Frontal cortex (tissue), 4 donors: ENCODE results near the gene C1QTNF3. TPM values are rescaled to one million over a fixed set of nuclear protein-coding genes. Genes with fewer than 3 reads are reported as not detected.
A peak's percentile ranks its signal among the peaks of the same experiment; 100 is the strongest.
"Not testable (repeated sequence)": the region's sequence is repeated elsewhere in the genome, so short reads cannot be mapped to it uniquely, and the experiment has no call there.

Experiments used
- DNase-seq, 2 donors: peaks; one replicate each; pipeline ENCODE4 v3.0.0; 2012; ENCODE audit warnings: low spot score in 2 of 2
- FAIRE-seq: peaks from 2 replicates; lab custom pipeline; 2012; peaks lifted over from hg19 to GRCh38; lab: Jason Lieb, UNC
- total RNA-seq: library from RNA; depleted of rRNA; stranded (reverse); fragments of >200 nt; gene quantifications from one replicate; pipeline ENCODE4 v1.2.3, GENCODE V29; 2014
- donor health status: control.
- donor health status: control.
- donor health status: control.

The C1QTNF3 gene
- total RNA-seq, 1 donor from 2014 or later, result 12.6 TPM

DNA sequence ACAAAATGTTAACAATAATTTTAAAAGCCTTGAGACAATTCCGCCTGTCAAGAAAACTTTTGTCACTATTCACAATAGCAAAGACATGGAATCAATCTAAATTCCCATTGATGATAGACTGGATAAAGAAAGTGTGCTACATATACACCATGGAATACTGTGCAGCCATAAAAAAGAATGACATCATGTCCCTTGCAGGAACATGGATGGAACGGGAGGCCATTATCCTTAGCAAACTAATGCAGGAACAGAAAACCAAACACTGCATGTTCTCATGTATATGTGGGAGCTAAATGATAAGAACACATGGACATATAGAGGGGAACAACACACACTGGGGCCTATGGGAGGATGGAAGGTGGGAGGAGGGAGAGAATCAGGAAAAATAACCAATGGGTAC lies 12.4 kb downstream of the C1QTNF3 start:
- not testable (repeated sequence) for FAIRE-seq, DNase-seq

- no peak for FAIRE-seq
- DNase-seq, result no peak
Observed at GRCh38 chr5:34030048-34030447, 13.0 kb downstream of the C1QTNF3 start.

GRCh38 chr5:34028349-34028748 lies 14.7 kb downstream of the C1QTNF3 start:
- FAIRE-seq (no peak), DNase-seq (no peak)

DNA sequence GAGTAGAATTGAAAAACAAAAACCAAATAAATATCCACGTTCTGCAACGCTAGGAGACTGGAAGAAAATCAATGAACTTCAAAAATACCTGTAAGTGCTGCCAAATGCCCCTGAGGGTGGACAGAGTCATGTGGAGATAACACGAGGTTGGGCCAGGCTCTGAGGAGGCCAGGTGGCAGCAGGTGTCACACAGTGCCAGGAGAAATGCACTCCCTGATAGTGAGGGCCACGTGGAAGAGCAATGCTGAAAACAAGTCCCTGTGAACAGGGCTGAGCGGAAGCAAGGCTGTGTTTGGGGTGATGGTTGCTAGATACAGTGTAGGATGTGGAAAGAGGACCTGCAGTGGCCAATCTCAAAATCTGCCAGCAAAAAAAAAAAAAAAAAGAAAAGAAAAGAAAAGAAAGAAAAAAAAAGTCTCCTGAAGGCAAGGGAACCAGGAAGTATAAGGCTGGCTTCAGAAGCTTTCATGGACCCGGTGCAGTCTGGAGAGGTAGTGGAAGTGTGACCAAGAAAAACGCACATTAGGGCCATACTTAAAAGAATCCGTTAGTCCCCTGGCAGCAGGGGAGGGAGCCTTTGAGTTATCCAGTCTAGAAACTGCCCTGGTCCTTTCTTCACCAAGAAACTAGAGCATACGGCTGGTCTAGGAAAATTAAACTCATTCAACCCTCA lies 16.8 kb downstream of the C1QTNF3 start:
- DNase-seq, result no peak
- FAIRE-seq, result no peak

DNA sequence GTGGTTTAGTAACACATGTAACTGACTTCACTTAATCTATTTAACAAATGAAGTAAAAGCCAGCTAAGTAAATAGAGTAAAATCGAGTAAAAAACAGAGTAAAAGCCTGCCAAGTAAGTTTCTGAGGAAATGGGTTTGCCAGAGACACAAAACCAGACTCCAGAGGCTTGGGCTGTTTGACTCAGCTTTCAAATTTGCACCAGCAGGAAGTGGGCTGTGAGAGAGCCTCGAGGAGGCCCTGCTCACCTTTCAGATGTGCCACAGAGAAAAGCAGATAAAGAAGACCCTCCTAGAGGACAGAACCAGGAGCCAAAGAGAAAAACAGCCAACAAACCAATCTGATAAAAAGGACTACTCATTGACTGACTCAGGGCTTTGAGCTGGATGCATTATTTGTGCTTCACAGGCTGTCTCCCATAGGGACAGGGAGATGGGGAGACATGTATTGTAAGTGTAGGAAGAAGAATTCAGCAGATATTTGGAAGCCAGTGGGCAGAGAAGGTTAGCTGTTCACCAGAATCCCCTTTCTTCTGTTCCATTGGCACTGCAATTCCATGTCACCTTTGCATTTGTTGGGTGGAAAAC lies 20.8 kb downstream of the C1QTNF3 start:
- DNase-seq (no peak), FAIRE-seq (no peak)

DNA sequence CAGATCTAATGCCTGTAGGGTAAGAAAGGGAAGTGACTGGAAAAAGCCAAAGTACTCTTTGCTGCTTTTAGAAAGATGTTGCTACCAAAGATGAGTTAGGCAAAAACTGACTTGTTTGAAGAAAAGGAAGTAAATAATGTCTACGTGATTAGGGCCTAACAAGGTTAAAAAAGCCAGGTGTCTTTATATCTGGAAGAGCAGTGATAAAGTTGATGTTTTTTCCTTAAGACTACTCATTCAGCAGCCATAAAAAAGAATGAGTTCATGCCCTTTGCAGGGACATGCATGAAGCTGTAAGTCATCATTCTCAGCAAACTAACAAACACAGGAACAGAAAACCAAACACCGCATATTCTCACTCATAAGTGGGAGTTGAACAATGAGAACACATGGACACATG lies 21.7 kb downstream of the C1QTNF3 start:
- DNase-seq, result no peak
- no peak for FAIRE-seq

DNA sequence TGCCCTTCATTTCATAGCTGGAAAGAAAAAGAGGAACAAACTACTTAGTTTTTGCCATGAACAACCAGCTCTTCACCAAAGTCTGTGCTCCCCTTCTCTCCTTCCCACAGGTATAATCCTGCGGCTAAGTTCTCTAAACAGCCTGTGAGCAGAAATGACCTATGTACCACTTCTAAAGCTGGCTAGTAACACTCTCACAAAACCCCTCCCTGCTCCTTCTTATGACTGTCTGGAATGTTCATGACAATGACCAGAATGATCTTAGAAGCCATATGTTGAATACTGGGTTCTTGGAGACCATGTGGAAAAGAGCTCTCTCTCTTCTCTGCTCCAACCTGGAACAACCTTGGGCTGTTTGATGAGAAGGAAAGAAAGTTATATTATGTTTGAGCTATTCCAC lies 22.3 kb downstream of the C1QTNF3 start:
- no peak for DNase-seq
- no peak for FAIRE-seq

- no peak for DNase-seq
- no peak for FAIRE-seq
Observed at GRCh38 chr5:34017254-34017653, 25.8 kb downstream of the C1QTNF3 start.

DNA sequence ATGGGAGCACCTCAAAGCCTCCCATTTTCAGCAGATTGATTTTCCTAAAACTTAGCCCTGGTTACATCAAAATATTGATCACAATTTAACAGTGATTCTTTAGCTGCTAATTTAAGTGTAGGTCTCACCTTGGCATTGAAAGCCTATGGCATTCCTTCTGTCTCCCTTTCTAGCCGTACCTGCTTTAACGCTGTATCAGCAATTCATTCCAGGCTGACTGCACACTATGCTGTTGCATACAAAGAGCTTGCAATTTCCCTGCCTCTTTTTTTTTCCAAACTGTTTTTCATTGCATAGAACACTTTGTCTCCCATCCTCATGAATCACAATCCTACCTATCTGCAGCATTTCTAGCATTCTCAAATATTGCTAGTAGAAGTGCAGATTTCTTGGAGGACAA lies 26.3 kb downstream of the C1QTNF3 start:
- DNase-seq (no peak), FAIRE-seq (no peak)

- DNase-seq (no peak), FAIRE-seq (no peak)
Observed at GRCh38 chr5:34016222-34016621, 26.8 kb downstream of the C1QTNF3 start.

DNA sequence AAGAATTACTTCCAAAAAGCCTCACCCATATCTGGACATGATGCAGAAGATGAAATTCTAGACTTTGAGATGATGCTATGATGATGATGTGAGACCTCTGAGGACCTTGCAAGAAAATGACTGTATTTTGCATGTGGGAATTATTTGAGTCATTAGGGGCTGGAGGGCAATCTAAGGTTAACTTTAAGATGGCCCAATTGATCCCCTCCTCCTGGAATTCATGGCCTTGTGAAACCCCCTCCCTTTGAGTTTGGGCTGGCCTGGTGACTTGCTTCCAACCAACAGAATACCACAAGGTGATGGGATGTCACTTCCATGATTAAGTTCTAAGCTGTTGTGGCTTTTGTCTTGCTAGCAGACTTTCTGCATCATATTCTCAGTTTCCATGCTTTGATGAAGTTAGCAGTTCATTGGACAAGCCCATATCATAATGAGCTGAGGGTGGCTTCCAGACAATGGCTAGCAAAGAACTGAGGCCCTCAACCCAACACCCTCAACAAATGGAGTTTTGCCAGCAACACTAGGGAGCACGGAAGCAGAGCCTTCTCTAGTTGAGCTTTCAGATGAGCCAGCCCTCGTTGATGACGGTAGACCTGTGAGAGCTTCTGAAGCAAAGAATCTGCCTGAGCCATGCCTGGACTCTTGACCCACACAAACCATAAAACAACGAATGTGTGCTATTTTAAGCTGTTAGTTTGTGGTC lies 27.7 kb downstream of the C1QTNF3 start:
- FAIRE-seq (no peak), DNase-seq (no peak)

- DNase-seq, result no peak
- FAIRE-seq, result no peak
Observed at GRCh38 chr5:34014626-34015025, 28.4 kb downstream of the C1QTNF3 start.

- FAIRE-seq, result no peak
Observed at GRCh38 chr5:34013547-34013946, 29.5 kb downstream of the C1QTNF3 start.

GRCh38 chr5:34012791-34013190 lies 30.2 kb downstream of the C1QTNF3 start:
- DNase-seq (no peak), FAIRE-seq (no peak)

More at GRCh38 chr5:34013547-34013946, 29.5 kb downstream of the C1QTNF3 start:
- DNase-seq, result no peak

DNA sequence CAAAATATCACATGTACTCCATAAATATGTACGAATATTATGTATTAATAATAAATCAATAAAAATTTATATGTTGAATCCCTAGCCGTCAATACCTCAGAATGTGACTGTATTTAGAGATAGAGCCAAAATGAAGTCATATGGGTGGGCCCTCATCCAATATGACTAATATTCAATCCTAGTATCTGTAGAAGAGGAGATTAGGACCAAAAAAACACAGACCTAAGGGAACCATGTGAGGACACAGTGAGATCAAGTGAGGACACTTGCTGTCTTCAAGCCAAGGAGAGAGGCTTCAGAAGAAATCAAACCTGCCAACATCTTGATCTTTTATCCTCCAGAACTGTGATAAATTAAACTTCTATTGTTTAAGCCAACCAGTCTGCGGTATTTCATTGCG lies 31.5 kb downstream of the C1QTNF3 start:
- FAIRE-seq (no peak), DNase-seq (no peak)

GRCh38 chr5:34010146-34010545 lies 32.9 kb downstream of the C1QTNF3 start:
- not testable (repeated sequence) for DNase-seq, FAIRE-seq

DNA sequence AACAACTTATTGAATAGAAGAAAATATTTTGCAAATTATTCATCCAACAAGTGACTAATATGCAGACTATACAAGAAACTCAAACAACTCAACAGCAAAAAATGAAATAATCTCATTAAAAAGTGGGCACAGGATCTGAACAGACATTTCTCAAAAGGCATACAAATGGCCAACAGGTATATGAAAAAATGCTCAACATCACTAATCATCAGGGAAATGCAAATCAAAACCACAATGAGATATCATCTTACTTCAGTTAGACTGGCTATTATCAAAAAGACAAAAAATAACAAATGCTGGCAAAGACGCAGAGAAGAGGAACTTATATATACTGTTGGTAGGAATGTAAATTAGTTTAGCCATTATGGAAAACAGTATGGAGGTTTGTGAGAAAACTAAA lies 33.4 kb downstream of the C1QTNF3 start:
- DNase-seq (no peak), FAIRE-seq (no peak)

DNA sequence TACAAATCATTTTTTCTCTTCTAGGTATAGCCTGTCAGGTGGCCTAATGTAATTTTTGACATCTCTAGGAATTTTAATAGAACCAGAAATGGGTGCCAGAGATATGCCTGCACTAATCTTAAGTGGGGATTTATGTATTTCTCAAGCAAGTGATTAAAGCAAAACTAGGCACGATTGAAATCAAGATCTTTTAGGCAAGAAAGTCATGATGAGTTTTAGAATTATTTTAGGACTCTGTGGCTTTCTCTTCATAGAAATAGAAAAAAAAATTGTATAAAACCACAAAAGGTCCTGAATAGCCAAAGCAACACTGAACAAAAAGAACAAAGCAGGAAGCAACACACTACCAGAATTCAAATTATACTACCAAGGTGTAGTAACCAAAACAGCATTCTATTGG lies 34.2 kb downstream of the C1QTNF3 start:
- FAIRE-seq (no peak), DNase-seq (no peak)

- DNase-seq (peak; percentile 90 to 91), FAIRE-seq (no peak)
Observed at GRCh38 chr5:34007621-34008600, 35.1 kb downstream of the C1QTNF3 start, which contains the start of gene AMACR. TSS of gene AMACR (minus strand) at chr5:34008050. CDS start at chr5:34008019, 31 bp downstream.

- DNase-seq, result peak in 1 of 2 donors; percentile 36
- FAIRE-seq, result no peak
Observed at GRCh38 chr5:34007201-34007620, 35.8 kb downstream of the C1QTNF3 start.
